Activated gamma-delta T cell treated with anti-CD3 and anti-CD28 coated beads, Interleukin-2, amount 50 U/mL, for 16 hours (primary cell): Measurements from ENCODE around the gene ZBTB20.

Experiments
- DNase-seq: peaks from one replicate; pipeline ENCODE4 v3.0.0-alpha.2; 2020; ENCODE audit warnings: low read depth

ZBTB20 gene

GRCh38 chr3:114928989-114929640 is 218.0 kb downstream of the ZBTB20 start:
- no peak for DNase-seq

DNA sequence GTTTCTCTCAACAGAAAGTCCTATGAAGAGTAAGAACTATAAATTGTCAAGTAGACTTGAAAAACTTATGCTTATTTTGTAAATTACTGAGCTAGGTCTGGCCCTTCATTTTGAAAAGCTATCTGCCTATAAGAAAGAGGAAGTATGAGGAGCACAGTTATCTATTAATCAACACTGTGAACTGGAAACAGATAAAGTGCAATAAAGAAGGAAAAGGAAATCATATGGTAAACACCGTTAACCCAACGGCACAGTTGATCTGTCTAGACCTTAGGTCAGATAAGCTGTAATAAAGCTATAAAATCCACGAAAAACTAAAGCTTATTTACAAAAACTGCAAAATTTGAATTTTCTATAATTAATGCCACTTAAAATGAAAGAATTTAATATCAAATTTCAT is 242.5 kb downstream of the ZBTB20 start:
- DNase-seq = no peak

- no peak for DNase-seq
These were observed 243.9 kb downstream of the ZBTB20 start for GRCh38 chr3:114903213-114903612.

DNA sequence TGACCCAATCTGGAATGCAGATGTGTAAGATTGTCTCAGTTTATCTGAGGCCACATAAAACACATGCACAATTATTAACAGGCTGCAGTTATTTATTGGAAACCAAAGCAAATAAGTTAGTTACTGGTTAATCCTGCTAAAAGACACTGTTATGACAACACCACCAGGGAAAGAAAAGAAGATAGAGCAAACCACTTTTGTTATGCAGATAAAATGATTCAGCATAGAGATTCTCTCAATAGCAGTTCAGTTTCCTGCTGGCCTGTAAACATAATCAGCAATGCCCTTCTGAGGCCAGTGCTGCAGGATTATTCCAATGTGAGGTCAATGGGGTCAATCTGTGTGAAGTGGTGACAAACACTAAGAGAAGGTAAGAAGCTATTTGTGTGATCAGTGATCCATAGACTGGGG is 244.4 kb downstream of the ZBTB20 start:
- no peak for DNase-seq

GRCh38 chr3:114900908-114901307 is 246.2 kb downstream of the ZBTB20 start:
- no peak for DNase-seq

GRCh38 chr3:114899186-114899931 is 247.7 kb downstream of the ZBTB20 start:
- DNase-seq = no peak

DNA sequence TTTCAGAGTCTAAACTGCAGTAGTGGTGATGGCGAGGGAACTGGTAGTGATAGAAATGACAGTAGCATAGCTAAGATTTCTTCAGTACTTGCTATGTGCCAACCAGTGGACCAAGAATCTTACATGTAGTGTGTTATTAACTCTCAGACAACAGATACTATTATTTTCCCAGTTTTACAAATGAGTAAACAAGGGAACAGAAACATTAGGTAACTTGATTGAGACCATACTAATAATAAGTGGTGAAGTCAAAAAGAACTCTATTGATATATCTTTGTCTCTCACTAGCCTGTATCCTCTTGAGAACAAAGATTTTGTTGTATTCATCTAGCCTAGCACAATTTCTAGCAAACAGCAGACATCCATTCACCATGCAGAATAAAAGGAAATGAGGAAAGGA is 250.1 kb downstream of the ZBTB20 start:
- no peak for DNase-seq

GRCh38 chr3:114893361-114893760 is 253.7 kb downstream of the ZBTB20 start:
- DNase-seq = no peak

DNA sequence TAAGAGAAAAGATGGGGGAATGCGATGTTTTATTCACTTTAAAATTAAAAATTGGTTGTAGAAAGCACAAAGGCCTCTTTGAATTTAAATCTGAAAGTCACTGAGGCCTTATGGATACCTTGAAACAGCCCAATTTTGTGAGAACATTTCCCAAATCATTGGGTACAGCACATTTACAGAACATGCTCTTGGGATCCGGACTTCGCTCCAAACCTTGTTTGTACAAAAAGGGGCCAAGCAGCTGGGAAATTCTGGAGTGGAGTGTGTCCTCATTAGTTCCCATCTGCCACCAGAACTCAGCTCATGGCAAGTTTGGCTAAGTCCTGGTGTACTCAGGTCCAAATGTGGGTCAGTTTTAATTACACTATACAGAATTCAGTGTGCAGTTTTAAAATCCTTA is 254.2 kb downstream of the ZBTB20 start:
- no peak for DNase-seq

DNA sequence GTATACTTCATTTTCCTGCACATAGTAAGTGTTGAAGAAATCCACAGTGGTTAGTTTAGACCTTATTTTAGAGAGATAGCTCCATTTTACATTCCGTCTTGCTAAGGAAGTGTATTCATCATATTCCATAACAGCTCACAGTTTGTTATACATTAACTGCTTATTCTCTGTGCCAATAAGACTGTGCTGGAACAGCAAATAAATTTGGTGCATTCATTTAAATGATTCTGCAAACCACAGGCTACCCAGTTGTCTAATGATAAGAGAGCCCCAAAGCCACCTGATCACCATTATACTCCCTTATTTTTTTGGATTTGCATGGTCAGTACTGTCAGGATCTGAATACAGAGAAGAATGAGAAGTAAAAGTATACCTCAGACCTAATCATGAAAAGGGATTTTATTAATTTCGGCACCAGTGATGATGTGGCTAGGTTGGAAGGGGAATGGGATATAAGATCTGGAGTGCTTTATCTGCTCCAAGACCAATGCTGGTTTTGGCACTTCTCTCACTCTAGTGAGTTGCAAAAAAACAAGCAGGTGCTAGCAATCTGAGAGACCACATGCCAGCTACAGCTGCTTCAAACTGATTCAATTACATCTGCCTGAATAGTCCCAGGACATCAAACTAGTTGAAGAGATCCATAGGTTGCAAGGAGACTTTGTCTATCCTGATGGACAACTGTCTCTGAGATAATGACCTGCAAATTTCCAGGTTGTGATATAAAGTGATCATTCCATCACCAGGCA is 254.8 kb downstream of the ZBTB20 start:
- DNase-seq = no peak

DNA sequence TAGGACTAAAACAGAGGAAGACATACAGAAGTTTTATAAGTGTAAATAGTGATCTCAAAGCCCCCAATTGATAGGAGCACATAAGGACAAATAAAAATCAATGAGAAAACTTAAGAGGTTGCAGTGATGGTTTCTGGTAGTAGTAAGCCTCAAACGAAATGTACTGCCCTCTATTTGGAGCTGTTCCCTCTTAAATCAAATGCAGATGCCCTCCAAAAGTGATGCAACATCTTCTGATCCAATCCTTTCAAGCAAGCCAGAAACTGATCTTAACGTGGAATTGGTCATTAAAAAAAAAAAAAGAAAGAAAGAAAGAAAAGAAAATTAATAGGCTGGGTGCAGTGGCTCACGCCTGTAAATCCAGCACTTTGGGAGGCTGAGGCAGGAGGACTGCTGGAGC is 259.3 kb downstream of the ZBTB20 start:
- DNase-seq = no peak

DNA sequence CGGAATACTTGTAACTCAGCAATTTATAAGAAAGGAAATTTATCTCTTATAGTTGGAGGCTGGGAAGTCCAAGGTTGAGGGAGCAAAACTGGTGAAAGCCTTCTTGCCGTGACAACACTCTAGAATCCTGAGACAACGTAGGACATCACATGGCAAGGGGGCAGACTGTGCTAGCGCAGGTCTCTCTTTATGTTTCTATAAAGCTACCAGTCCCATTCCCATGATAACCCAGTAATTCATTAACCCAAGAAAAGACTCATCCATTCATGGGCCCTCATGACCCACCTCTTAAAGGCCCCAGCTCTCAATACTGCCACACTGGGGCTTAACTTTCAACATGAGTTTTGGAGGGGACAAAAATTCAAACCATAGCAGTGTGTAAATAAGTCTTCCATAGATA is 260.2 kb downstream of the ZBTB20 start:
- DNase-seq = no peak

GRCh38 chr3:114884213-114884923 is 262.7 kb downstream of the ZBTB20 start:
- DNase-seq = no peak

- DNase-seq = no peak
These were observed 267.0 kb downstream of the ZBTB20 start for GRCh38 chr3:114880078-114880477.

DNA sequence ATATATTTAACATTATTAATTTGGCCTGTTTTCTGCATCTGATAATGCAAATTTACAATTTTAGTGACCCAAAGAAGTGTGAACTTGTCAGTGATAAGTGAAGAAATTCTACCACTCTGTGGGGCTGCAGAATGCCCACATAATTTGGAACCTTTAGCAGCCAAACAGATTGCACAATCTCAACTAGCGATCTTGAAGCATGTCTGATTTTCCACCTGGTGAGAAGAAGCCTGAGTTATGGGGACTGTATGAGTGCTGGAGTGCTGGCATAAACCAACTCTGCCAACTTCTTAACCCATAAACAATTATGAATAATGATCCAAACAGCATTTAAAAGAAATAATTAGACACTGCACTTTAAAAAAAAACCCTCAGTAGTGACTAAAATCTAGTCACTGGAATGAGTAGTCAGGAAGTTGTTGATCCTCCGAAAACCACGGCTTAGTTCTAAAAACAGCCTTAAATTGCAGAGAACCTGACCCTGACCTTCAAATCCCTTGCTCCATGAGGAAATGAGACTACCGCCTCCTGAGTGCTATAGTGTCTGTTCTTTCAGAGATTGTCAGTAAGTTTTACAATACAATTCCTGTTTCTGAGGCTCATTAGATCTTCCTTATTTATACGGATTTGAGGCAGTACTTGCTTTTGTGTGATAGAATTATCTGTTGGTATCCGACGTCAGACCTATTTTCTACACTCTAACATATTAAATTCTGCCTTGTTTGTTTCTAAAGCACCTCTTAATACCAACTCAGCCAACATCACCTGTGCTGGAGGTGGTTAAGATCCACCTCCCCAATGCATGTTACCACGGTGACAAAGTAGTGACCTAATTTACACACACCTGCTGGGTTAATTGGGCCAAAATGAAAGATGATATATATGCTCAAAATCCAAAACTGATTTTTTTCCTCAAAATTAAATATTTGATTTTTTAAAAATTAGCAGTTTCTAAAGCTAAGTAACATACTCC is 267.7 kb downstream of the ZBTB20 start:
- no peak for DNase-seq

GRCh38 chr3:114878114-114878839 is 268.8 kb downstream of the ZBTB20 start:
- DNase-seq = no peak

DNA sequence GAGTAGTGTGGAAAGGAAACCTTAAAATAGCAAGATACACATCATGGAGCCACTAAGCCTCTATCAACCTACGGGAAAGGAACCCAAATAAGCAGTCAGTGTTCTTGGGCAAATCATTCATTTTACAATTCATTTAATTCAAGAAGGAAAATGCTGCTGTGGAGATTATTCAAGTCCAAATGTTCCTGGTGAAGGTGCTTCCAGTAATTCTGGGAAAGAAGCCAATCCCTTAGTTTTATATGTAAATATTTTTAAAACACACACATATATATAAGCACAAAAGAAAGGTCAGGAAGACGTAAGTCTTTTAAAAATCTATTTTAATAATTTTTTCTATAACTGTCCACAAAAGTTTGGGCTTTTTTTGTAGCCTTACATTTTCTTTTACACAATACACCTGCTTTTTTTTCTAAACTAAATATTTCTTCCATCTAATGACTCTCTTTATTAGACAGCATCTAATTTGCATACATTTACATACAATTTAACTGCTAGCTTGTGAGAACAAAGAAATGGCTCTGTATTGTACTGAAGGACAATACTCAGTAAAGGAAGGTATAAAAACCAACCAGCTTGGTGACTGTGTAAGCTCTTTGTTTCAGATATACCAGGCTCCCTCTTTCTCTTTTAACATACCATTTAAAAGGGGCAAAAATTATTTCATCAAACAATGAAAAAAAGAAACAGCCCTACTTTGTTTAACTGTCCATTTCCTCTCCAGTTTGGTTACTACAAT is 269.5 kb downstream of the ZBTB20 start:
- DNase-seq = no peak

GRCh38 chr3:114874522-114874971 is 272.5 kb downstream of the ZBTB20 start:
- DNase-seq = no peak

- no peak for DNase-seq
These were observed 273.5 kb downstream of the ZBTB20 start for GRCh38 chr3:114873591-114873990.

GRCh38 chr3:114872588-114872987 is 274.5 kb downstream of the ZBTB20 start:
- DNase-seq = no peak
